DOHH2 (cell line): ENCODE data around the gene MROH7.

Source experiments
- H3F3A ChIP-seq: fragments of 200-600 bp; sonication (generic), shearing (Covaris generic); 2 replicates; pipeline ENCODE4 v1.6.0; 2016; ENCODE audit warnings: antibody characterized with exemption, mild to moderate bottlenecking; ENCODE audit not compliant: control insufficient read depth, insufficient read depth
- H3K27ac ChIP-seq: fragments of 200-600 bp; sonication (generic); 2 replicates; pipeline ENCODE4 v1.5.1; 2014; ENCODE audit warnings: low read depth, mild to moderate bottlenecking, low read length, moderate library complexity
- H3K27me3 ChIP-seq: fragments of 200-600 bp; sonication (generic); 2 replicates; pipeline ENCODE4 v1.6.1; 2014; ENCODE audit warnings: mild to moderate bottlenecking, low read length, mixed read lengths; ENCODE audit not compliant: control insufficient read depth
- H3K36me3 ChIP-seq: fragments of 200-600 bp; sonication (generic); 2 replicates; pipeline ENCODE4 v1.6.1; 2014; ENCODE audit warnings: mild to moderate bottlenecking, low read length, moderate library complexity, mixed read lengths; ENCODE audit not compliant: control insufficient read depth
- H3K4me1 ChIP-seq: fragments of 200-600 bp; sonication (generic); 2 replicates; pipeline ENCODE4 v1.6.1; 2014; ENCODE audit warnings: mild to moderate bottlenecking, low read length, mixed read lengths; ENCODE audit not compliant: control insufficient read depth
- H3K4me2 ChIP-seq: fragments of 200-600 bp; sonication (generic); 2 replicates; pipeline ENCODE4 v1.6.0; 2014; ENCODE audit warnings: mild to moderate bottlenecking, low read length, moderate library complexity
- H3K4me3 ChIP-seq: fragments of 200-600 bp; sonication (generic); 2 replicates; pipeline ENCODE4 v1.5.1; 2014; ENCODE audit warnings: mild to moderate bottlenecking, low read length, mixed read lengths
- H3K79me2 ChIP-seq: fragments of 200-600 bp; sonication (generic); 2 replicates; pipeline ENCODE4 v1.6.1; 2014; ENCODE audit warnings: mild to moderate bottlenecking, low read length, mixed read lengths; ENCODE audit not compliant: control insufficient read depth
- H3K9me2 ChIP-seq: fragments of 200-600 bp; sonication (generic); replicated peaks from 2 replicates; pipeline ENCODE4 v1.6.1; 2014; ENCODE audit warnings: mild to moderate bottlenecking, low read length, mixed read lengths; ENCODE audit not compliant: control insufficient read depth
- H3K9me3 ChIP-seq: fragments of 200-600 bp; sonication (generic); 2 replicates; pipeline ENCODE4 v1.6.1; 2014; ENCODE audit warnings: antibody characterized with exemption, low read length, mixed read lengths; ENCODE audit not compliant: control insufficient read depth, insufficient read depth
- H4K20me1 ChIP-seq: fragments of 200-600 bp; sonication (generic); 2 replicates; pipeline ENCODE4 v1.6.0; 2014; ENCODE audit warnings: low read depth, mild to moderate bottlenecking, antibody characterized with exemption, low read length, moderate library complexity; ENCODE audit not compliant: control insufficient read depth, insufficient read depth
- EZH2phosphoT487 ChIP-seq: fragments of 200-600 bp; sonication (generic); IDR thresholded peaks from 2 replicates; pipeline ENCODE4 v1.6.1; 2017; ENCODE audit warnings: borderline replicate concordance, mild to moderate bottlenecking, antibody characterized with exemption, low read length, moderate library complexity, mixed read lengths
- TF ChIP-seq, protein P1 (sequence below): fragments of 200-600 bp; sonication (generic); IDR thresholded peaks from one replicate; pipeline ENCODE4 v1.5.1; 2014; ENCODE audit warnings: antibody characterized with exemption, mild to moderate bottlenecking, low read depth, low read length; ENCODE audit not compliant: poor library complexity, severe bottlenecking

The MROH7 gene

DNA sequence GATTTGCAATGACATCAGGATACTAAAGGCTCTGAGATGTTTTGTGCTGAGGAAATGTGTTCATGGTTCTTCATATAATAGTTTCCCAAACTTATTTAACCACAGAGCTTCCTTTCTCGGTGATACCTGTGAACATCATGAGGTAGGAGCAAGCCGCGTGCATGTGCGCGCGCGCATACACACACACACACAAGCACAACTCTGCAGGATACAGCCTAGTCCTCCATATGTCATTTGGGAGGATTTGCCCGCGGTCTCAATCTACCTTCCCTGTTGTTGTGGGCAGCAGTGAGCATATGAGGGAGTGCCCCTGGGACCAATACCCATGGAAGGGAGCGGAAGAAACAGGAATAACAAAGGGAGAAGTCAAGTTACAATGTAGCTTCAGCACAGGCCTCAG lies 61.9 kb downstream of the MROH7 start:
- Histone ChIP-seq H3K4me3 (no peak overlapping the region), H4K20me1 (no peaks in the 10 kb centered on the region), H3K4me2 (no peak overlapping the region), H3K36me3 (no peaks in the 10 kb centered on the region), H3K4me1 (no peaks in the 10 kb centered on the region), H3K27me3 (peaks cover 21% of the 10 kb centered on the region; the same call in 1 of the 2 replicates), H3K9me3 (no peaks in the 10 kb centered on the region), H3F3A (no peaks in the 10 kb centered on the region), H3K9me2 (no peaks in the 10 kb centered on the region), H3K27ac (no peak overlapping the region), H3K79me2 (no peaks in the 10 kb centered on the region)
- TF ChIP-seq, protein P1, sequence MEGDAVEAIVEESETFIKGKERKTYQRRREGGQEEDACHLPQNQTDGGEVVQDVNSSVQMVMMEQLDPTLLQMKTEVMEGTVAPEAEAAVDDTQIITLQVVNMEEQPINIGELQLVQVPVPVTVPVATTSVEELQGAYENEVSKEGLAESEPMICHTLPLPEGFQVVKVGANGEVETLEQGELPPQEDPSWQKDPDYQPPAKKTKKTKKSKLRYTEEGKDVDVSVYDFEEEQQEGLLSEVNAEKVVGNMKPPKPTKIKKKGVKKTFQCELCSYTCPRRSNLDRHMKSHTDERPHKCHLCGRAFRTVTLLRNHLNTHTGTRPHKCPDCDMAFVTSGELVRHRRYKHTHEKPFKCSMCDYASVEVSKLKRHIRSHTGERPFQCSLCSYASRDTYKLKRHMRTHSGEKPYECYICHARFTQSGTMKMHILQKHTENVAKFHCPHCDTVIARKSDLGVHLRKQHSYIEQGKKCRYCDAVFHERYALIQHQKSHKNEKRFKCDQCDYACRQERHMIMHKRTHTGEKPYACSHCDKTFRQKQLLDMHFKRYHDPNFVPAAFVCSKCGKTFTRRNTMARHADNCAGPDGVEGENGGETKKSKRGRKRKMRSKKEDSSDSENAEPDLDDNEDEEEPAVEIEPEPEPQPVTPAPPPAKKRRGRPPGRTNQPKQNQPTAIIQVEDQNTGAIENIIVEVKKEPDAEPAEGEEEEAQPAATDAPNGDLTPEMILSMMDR: no peak
- TF ChIP-seq EZH2phosphoT487: no peak

DNA sequence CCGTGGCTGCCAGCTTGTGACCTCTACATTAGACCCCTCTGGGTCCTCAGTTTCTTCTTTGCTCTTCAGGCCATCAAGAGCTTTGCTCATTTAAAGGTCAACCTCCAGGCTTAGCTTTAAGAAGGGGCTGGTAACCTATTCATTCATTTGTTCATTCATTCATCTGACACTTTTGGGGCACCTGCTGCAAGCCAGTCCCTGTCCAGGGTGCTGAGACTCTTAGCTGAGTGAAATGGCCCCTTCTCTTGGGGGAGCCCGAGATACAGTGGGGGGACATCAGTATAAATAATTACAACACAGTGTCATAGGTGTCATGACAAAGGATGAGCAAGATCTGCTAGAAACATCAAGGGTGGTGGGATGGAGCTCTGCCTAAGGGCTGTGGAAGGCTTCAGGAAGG lies 63.6 kb downstream of the MROH7 start:
- Histone ChIP-seq H3K9me3 (no peaks in the 10 kb centered on the region), H3K36me3 (no peaks in the 10 kb centered on the region), H3K4me3 (no peak overlapping the region), H3K4me2 (no peak overlapping the region), H3K4me1 (no peaks in the 10 kb centered on the region), H3K9me2 (no peaks in the 10 kb centered on the region), H3K27me3 (peaks cover 21% of the 10 kb centered on the region; the same call in 1 of the 2 replicates), H3K27ac (no peak overlapping the region), H3K79me2 (no peaks in the 10 kb centered on the region), H3F3A (no peaks in the 10 kb centered on the region), H4K20me1 (no peaks in the 10 kb centered on the region)
- TF ChIP-seq, protein P1: no peak
- TF ChIP-seq EZH2phosphoT487: no peak

DNA sequence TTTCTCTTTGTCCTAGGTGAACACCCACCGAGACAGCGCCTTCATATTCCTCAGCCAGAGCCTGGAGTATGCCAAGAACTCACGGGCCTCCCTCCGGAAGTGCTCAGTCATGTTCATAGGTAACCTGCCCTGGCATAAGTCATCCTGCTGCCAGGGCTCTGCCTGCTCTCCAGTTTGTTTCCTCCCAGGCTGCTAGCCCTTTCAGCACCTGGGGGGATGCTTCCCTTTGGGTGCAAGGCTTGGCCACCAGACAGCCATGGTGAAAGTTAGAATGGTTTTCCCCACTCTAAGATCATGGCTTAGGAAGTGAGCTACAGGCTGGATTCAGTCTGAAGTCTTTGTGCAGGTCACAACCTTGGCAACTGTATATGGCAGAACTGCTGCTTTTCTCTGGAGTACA lies 64.8 kb downstream of the MROH7 start:
- Histone ChIP-seq H3K27ac (no peak overlapping the region), H3K4me3 (no peak overlapping the region), H3K9me2 (no peaks in the 10 kb centered on the region), H4K20me1 (no peaks in the 10 kb centered on the region), H3K27me3 (peaks cover 15% of the 10 kb centered on the region; the same call in 1 of the 2 replicates), H3K4me2 (no peak overlapping the region), H3K36me3 (no peaks in the 10 kb centered on the region), H3K4me1 (no peaks in the 10 kb centered on the region), H3K9me3 (no peaks in the 10 kb centered on the region), H3F3A (no peaks in the 10 kb centered on the region), H3K79me2 (no peaks in the 10 kb centered on the region)
- TF ChIP-seq EZH2phosphoT487: no peak
- TF ChIP-seq, protein P1: no peak

DNA sequence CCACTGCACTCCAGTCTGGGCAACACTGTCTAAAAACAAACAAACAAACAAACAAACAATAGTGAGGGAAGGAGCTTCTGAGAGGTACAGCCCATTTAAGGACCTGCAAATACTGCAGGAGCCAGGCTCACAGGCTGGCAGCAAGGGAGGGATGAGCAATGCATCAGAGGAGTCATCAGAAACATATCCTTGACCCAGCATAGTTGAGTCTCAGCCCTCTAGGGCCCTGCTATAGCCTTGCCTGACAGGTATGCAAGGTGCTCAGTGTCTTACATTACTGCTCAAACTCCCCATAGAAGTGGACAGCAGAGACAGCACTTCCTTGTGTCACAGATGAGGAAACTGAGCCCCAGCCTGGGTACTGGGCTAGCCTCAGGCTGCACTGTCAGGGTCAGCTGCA lies 66.8 kb downstream of the MROH7 start:
- Histone ChIP-seq H3K9me3 (no peaks in the 10 kb centered on the region), H3F3A (no peaks in the 10 kb centered on the region), H3K27me3 (peaks cover 14% of the 10 kb centered on the region; the same call in 1 of the 2 replicates), H3K4me3 (no peak overlapping the region), H3K4me2 (no peak overlapping the region), H3K27ac (no peak overlapping the region), H3K36me3 (no peaks in the 10 kb centered on the region), H3K79me2 (no peaks in the 10 kb centered on the region), H3K9me2 (no peaks in the 10 kb centered on the region), H3K4me1 (no peaks in the 10 kb centered on the region), H4K20me1 (no peaks in the 10 kb centered on the region)
- no peak for TF ChIP-seq EZH2phosphoT487
